NCI-H187 treated with DMSO at 0.1 percent for 48 hours (cell line): Measurements from ENCODE around the gene GARIN5B.
"Not testable (repeated sequence)": the region's sequence is repeated elsewhere in the genome, so short reads cannot be mapped to it uniquely, and the experiment has no call there.

ENCODE experiments used
- DNase-seq: peaks from one replicate; lab custom pipeline; 2025; lab: John Stamatoyannopoulos, UW

The GARIN5B gene

GRCh38 chr19:55362990-55363716 is at the start of gene GARIN5B:
TSS of gene GARIN5B (minus strand) at chr19:55363260. CDS start at chr19:55363066, 194 bp downstream.
- DNase-seq: no peak

GRCh38 chr19:55410168-55410567 is 47.1 kb upstream of the GARIN5B start:
- DNase-seq: no peak

GRCh38 chr19:55409179-55409578 is 46.1 kb upstream of the GARIN5B start:
- not testable (repeated sequence) for DNase-seq

GRCh38 chr19:55408533-55408872 is 45.4 kb upstream of the GARIN5B start:
- DNase-seq: no peak

GRCh38 chr19:55407800-55408532 is 44.9 kb upstream of the GARIN5B start:
- DNase-seq: peak; percentile 97

- DNase-seq: not testable (repeated sequence)
These were observed 44.4 kb upstream of the GARIN5B start, which contains the start of gene UBE2S for GRCh38 chr19:55407550-55407799. TSS of gene UBE2S (minus strand) at chr19:55407788. CDS start at chr19:55407589, 199 bp downstream.

- no peak for DNase-seq
These were observed 43.9 kb upstream of the GARIN5B start for GRCh38 chr19:55406826-55407549.

GRCh38 chr19:55406091-55406825 is 43.2 kb upstream of the GARIN5B start:
- no peak for DNase-seq

GRCh38 chr19:55405638-55406037 is 42.6 kb upstream of the GARIN5B start:
- DNase-seq: no peak

- no peak for DNase-seq
These were observed 39.4 kb upstream of the GARIN5B start for GRCh38 chr19:55402509-55402908.

- DNase-seq: not testable (repeated sequence)
These were observed 38.3 kb upstream of the GARIN5B start for GRCh38 chr19:55401390-55401789.

GRCh38 chr19:55400281-55401087 is 37.4 kb upstream of the GARIN5B start:
- DNase-seq: no peak

GRCh38 chr19:55398200-55398925 is 35.3 kb upstream of the GARIN5B start:
- DNase-seq: no peak

- DNase-seq: no peak
These were observed 30.0 kb upstream of the GARIN5B start for GRCh38 chr19:55392820-55393761.

GRCh38 chr19:55391702-55392615 is 28.9 kb upstream of the GARIN5B start:
- DNase-seq: no peak

GRCh38 chr19:55391191-55391670 is 28.2 kb upstream of the GARIN5B start:
- no peak for DNase-seq

GRCh38 chr19:55390461-55390880 is 27.4 kb upstream of the GARIN5B start:
- no peak for DNase-seq
